Endometrium (tissue), 2 donors: ENCODE data around the gene EHD1.
"Not testable (repeated sequence)": the region's sequence is repeated elsewhere in the genome, so short reads cannot be mapped to it uniquely, and the experiment has no call there.

ENCODE experiments used
- FAIRE-seq: peaks from 2 replicates; lab custom pipeline; 2012; peaks lifted over from hg19 to GRCh38; lab: Jason Lieb, UNC
- donor health status: control.
- donor health status: control.

The EHD1 gene

DNA sequence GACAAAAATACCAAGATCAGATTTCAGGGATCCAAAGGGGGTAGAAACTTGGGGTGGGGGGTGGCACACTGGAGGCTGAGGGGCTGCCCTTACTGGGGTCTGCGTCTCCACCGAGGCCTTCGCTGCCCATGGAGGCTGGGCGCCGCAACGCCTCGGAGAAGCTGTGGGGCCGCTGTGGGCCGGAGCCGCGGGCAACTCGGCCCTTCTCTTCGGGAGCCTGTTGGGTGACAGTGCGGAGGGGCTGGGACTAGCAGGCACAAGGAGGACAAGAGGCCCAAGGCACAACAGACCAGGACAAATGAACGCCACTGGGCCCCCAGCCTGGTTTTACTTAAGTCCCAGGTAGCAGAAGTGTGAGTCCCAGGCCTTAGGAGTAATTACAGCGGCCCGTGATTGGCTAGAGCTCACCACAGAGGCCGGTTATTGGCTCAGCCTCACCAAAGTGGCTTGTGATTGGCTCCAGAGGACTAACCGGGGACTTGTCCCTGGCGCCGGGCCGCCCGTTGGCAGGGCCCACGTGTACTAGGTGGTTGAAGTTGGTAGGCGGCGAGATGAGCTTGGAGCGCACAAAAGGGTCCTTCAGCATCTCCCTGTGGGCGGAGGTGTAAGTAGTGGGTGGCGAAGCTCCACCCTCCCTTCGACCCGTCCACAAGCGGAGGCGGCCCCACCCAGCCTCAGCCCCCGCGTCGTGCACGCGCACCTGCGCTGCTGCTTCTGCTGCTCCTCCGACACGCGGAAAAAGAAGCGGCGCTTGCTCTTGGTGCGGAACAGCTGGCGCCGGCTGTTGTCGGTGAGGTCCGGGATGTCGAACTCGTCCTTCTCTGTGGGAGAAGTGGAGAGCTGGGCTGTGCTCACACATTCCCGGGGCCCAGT is 51.6 kb downstream of the EHD1 start:
- FAIRE-seq, result no peak

DNA sequence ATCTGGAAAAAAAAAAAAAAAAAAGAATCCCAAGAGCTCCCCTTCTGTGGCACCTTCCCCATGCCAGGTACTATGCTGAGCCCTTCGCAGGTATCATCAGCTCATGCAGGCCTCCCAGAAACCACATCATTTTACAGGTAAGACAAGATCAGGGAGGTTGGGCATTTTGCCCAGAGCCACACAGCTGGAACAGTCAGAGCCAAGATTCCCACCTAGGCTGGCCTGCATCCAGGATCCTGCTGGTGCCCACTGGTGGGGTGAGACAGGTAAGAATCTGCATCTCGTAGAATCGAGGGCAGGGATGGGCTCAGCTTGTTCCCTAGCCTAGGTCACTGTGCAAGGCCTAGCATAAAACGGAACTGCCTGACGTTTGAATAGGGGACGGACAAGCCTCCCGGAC is 52.4 kb downstream of the EHD1 start:
- no peak for FAIRE-seq

DNA sequence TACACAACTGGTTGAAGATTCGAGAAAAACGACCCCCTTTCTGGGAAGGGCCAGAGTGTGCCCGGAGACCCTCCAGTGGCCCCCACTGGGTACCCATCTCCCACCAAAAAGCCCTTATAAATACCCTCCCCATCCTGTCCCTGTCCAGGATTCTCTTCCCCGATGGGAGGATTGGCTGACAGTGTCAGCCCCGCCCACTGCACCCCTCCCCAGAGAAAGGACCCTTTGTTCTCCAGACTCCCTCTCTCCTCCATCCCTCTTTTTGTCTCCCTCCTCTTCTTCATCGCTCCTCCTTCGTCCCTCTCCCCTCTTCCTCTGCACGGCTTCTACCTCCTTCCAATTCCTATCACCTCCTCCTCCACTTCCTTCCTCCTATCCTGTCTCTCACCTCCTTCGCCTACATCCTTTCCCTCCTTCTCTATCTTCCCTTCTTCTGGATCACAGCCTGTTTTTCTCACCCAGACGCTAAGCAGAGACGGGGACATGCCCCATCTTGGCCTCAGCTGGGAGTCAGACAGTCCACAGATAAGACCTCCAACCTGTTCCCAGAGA is 54.8 kb downstream of the EHD1 start:
- FAIRE-seq, result no peak

DNA sequence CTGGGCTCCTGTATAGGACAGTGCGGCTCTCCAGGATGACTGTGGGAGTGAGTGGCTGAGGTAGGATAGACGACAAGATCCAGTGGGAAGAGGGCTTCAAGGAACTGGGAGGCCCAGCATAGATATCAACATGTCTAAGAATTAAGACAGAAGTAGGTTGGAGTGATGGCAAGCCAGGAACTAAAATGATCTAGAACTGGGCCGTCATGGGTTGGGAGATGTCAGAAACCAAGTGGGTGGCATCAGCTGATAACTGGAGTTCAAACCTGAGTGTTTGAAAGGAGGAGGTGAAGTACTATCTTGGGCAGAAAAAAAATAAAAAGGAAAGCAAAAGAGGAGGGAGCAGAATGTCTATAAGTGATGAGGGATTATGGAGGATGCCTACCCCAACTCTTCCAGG is 60.9 kb downstream of the EHD1 start:
- no peak for FAIRE-seq

DNA sequence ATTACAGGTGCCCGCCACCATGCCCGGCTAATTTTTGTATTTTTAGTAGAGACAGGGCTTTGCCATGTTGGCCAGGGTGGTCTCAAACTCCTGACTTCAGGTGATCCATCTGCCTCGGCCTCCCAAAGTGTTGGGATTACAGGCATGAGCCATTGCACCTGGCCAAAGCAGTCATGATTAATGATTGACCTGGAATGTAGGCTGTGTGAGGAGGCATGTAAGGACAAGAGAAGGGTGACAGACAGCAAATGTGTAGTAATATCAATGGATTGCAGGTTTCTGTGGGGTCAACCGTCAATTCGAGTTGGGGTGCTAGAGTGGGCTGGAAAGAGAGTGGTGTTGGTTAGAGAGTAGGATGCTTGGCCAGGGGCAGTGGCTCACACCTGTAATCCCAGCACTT is 63.0 kb downstream of the EHD1 start:
- not testable (repeated sequence) for FAIRE-seq

DNA sequence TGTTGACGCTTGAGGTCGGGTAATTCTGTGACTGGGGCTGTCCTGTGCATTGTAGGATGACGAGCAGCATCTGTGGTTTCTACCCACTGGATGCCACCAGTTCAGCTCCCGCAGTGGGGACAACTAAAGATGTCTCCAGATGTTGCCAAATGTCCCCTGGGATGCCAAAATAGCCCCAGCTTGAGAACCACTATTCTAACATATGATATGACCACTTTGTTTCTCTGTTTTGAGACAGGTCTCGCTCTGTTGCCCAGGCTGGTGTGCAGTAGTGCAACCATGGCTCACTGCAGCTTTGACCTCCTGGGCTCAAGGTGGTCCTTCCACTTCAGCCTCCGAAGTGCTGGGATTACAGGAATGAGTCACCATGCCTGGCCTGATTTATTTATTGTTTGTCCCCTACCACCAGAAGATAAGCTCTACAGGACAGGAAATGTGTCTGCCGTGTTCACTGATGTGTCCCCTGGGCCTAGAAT is 63.7 kb downstream of the EHD1 start:
- no peak for FAIRE-seq

DNA sequence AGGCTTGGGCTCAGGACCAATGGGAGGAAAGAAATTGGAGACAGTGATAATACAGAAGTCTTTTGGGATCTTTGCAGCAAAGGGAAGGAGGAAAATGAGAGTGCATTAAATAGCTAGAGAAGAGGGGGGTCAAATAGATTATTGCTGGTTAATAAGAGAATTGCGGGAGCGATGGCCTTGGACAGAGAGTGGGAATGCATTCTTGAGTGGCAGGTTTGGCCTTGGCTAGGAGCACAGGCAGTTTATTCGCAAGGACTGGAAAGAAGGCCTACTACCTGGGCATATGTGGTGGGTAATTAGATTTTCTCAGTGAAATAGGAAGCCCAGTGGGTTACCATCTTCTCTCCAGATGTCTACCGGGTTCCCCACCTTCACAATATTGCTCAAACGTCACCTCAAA is 64.6 kb downstream of the EHD1 start:
- FAIRE-seq, result no peak

DNA sequence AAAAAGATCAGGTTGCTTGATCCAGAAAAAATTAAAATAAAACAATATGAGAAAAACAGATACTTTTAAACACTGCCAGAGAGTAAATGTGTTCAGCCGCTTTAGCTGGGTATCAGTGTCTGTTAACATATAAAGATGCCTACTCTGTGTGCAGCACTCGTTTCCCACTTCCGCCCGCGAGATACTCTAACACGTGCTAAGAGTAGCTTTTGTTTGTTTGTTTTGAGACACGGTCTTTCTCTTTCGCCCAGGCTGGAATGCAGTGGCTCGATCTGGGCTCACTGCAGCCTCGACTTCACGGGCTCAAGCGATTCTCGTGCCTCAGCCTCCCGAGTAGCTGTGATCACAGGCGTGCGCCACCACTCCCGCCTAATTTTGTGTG is 67.5 kb downstream of the EHD1 start:
- no peak for FAIRE-seq

DNA sequence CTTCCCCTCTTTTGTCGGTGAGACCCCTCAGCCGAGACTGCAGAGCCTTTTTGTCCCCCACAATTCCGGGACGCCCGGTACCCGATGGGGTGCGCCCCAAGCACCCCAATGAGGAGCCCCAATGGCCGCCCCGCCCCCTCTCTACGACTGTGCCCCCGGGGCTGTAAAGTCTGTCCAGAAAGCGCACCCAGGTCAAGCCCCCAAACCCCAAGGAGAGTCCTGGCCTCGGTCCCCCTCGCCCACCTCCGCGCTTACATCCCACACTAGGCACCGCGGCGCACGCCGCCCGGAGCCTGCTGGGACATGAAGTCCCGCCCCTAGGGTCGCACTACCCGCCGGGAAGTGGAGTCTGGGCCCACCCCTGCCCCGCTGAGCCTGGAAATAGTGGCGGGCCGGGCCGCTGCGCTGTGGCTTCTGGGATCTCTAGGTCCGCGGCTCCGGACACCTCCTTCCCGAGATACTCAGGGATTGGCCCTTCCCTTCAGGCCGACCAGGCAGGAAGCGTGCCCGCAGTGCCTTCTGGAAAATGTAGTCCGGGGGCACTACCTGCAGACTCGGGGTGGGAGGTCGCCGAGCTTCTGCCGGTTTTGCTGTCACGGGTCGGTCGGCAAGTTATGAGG is 68.0 kb downstream of the EHD1 start, which contains the start of gene MEN1:
Gene MEN1, minus strand, starts transcription at position 281 of the 620 bp plus-strand sequence. CDS start 442 bp downstream, outside the sequence.
- peak; percentile 90 for FAIRE-seq

DNA sequence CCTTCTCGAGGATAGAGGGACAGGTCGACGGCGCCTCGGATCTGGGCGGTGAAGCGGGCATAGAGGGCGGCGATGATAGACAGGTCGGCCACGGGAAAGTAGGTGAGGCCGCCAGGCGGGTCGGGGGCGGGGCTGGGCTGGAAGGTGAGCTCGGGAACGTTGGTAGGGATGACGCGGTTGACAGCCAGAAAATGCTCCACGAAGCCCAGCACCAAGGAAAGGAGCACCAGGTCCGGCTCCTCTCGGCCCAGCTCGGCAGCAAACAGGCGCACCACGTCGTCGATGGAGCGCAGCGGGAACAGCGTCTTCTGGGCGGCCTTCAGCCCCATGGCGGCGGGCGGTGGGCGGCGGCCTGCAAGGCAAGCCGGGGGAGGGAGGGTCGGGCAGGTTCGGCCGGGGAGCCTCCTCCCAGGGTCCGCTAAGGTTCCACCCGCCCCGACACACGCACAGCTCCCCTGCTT is 68.6 kb downstream of the EHD1 start:
- FAIRE-seq, result no peak

DNA sequence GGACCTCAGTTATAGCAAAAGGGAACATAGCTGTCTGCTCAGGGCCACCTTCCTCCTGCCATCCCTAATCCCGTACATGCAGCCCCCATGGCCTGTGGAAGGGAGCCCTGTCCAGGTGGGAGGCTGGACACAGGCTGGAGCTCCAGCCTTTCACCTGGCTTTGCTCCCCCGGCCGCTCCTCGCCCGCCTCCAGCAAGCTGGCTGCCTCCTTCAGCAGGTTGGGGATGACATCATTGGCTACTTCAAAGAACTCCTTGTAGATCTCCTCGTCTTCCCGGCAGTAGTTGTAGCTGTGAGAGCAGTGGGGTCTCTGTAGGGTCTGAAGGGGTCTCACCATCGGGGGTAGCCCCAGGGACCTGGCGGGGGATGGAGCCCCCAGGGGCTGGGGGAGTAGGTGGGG is 72.9 kb downstream of the EHD1 start:
- no peak for FAIRE-seq

DNA sequence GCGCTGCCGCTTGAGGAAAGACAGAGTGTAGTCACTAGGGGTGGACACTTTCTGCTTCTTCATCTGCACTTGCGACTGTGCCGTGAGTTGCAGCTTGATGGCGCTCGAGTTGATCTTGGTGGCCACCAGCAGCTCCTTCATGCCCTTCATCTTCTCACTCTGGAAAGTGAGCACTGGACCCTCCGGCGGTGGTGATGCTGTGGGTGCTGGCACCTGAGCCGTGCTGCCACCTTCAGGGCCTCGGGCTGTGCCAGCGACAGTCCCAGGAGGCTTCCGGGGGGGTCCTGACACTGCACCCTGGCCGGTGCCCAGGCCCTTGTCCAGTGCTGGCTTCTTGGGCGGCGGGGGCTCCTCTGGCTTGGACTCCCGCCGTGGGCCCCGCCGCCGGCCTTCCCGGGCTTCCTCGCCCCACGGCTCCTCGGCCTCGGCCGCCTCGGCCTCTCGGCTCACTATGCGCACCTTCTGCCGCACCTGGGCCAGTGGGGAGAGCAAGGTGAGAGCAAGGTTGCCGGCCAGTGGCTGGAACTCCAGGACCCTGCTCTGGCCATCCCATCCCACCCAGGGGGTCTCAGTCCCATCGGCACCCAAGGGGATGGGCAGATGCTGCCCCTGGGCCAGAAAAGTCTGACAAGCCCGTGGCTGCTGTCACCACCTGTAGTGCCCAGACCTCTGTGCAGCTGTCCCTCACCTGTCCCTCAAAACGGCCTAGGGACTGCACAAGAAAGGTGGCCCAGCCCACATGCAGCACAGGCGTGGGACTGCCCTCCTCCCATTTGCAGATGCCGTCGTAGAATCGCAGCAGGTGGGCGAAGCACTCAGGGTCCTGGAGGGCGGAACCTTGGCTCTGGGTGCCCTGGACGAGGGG is 73.8 kb downstream of the EHD1 start:
- no peak for FAIRE-seq

DNA sequence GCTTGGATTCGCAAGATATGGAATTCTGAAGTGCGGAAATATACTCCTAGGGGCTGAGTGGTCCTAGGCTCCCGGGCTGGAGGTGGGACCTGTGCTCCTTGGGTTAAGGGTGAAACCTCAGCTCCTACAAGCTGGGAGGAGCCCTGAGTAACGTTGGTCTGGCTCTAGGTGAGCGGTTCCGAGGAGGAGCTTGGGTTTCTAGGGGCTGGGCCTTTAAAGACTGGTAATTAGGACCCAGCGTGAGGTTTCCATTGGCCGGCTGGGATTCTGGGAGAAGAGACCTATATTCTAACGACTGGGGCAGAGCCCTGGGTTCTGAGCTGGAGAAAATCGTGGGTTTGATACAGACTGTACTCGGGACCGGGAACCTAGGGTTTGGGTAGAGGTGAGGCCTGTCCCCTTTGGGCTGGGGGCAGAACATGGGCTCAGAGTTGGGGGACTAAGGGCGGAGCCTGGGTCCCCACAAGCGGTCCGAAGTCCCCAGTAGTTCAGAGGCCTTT is 74.5 kb downstream of the EHD1 start:
- FAIRE-seq, result no peak

DNA sequence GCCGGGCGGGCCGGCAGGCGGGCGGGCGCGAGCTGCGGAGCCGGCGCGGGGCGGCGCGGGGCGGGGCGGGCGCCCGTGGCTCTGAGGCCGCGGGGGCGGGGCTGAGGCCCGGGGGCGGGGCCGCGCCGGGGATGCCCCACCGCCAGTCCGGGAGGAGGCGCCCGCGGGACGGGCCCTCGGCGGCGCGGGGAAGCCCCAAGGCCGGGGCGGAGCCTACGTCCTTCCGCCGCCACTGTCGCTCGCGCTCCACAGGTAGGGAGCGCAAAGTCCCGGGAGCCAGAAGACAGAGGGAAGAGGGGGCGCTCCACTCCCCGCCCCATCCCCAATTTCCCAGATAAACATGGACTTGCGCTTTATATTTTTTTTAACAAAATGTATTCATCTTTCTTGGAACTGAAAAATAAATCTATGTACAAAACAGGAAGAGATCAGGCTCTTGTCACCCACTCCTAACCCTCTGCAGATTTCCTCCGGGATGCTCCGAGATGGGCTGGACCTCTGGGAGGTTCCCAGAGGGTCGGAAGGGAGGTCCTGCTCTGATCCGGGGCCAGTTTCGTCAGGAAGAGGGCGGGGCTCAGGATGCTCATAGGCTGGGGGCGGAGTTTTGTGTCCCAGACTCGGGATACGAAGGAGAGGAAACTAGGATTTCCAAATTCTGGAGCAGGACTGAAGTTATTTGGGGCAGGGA is 75.1 kb downstream of the EHD1 start, which contains the start of gene MAP4K2:
Gene MAP4K2, minus strand, starts transcription at position 57 of the 688 bp plus-strand sequence. CDS start 65 bp downstream, outside the sequence.
- peak; percentile 91 for FAIRE-seq

DNA sequence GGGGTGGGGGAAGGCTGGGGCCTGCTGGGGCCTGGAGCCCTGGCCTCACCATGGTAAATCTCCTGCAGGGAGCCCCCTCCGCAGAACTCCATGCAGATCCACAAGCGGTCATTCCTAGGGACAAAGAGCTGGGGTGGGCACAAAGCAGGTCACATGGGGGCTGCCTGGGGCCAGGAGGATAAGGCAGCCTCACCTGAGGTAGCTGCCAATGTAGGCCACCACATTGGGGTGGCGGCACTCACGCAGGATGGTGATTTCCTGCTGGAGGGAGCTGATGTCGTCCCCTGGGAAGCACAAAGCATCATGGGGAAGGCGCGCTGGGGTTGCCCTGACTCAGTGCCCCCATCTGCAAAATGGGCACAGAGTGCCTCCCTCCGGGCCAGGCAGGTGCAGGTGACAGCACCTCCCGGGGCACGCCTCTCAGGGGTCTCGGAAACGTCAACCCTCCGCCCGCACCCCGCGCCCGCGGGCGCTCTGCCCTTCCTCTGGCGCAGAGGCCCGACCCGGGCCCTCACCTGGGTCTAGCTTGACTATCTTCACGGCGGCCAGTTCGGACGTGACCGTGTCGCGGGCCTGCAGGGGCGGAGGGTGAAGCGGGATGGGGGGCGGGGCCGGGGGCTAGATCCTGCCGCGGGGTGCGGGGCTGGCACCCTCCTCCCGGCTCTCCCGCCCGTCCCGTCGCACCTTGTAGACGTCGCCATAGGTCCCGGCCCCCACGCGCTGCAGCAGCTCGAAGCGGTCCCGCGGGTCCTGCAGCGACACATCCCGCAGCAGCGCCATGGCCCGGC is 75.9 kb downstream of the EHD1 start:
- no peak for FAIRE-seq
